HG02678 (cell line): ENCODE data around the gene VWF.
A peak's percentile ranks its signal among the peaks of the same experiment; 100 is the strongest.
"Not testable (repeated sequence)": the region's sequence is repeated elsewhere in the genome, so short reads cannot be mapped to it uniquely, and the experiment has no call there.

Experiments
- ATAC-seq: cut with Tn5 transposase; IDR thresholded peaks from one replicate; pipeline ENCODE4 v1.9.1; 2021; ENCODE audit warnings: mild to moderate bottlenecking, moderate library complexity; ENCODE audit not compliant: unreplicated experiment

VWF gene

DNA sequence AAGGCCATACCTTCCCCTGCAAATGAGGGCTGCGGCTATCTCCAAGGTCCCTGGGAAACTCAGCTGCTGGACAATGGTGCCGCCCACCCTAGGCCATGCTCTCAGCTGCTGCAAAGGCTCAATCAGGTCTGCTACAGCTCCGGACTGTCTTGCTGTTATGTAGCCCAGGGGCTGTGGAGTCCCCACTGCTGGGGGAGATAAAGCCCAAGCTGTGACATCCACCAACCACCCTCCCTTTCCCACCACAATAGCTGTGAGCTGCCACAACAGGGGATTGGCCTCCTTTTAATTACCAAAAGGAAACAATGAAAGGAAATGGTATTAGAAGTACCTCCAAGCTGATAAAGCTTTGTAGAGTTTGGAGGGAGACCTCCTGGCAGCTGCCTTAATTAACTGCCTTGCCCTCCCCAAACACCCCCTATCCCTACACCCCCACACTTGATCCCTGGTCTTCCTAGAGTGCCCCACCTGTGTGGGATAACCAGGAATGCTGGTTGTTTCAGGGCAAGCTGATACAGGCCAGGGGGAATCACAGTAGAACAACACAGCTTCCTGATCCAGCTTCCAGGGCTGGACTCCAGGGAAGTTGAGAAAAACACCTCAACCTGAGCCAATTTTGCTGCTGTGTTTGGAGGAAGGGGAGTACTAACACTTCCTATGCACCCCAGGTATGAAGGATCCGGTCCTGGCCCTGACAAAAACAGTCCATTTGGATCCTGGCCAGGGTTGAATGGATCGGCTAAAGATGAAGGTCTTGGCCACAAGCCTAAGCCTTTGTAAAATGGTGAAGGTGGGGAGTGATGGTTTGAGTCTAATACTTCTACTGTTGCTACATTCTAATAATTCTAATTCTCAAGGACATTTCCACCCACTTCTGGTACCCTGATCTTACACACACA is at the start of gene VWF:
Gene VWF (minus strand): TSS at position 260 of the 899 bp plus-strand sequence. CDS start 1,474 bp downstream, outside the sequence.
- ATAC-seq: no peak

DNA sequence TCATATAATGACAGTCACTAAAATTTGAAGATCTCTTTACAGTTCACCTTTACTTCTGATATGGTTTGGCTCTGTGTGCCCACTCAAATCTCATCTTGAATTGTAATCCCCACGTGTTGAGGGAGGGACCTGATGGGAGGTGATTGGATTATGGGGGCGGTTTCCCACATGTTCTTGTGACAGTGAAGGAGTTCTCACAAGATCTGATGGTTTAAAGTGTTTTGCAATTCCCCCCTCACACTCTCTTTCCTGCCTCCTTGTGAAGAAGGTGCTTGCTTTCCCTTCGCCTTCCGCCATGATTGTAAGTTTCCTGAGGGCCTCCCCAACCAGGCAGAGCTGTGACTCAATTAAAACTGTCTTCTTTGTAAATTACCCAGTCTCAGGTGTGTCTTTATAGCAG is 48.4 kb upstream of the VWF start:
- ATAC-seq: no peak

DNA sequence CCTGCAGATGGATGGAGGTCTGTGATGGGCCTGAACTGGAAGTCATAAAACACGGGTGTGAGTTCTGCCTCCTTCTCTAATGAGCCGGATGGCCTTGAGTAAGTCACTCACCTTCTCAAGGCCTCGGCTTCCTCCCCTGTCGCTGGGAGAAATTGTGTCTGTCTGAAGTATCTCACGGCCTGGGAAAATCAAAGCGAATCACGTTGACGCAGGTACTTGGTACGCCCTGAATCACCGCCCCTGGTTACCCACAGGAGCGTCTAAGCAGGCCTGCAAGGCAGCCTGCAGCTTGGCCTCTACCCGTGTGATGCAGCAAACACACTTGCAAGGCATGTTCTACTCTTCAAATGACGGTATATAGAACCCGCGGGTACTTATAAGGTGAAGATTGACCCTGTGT is 47.6 kb upstream of the VWF start:
- ATAC-seq: no peak

DNA sequence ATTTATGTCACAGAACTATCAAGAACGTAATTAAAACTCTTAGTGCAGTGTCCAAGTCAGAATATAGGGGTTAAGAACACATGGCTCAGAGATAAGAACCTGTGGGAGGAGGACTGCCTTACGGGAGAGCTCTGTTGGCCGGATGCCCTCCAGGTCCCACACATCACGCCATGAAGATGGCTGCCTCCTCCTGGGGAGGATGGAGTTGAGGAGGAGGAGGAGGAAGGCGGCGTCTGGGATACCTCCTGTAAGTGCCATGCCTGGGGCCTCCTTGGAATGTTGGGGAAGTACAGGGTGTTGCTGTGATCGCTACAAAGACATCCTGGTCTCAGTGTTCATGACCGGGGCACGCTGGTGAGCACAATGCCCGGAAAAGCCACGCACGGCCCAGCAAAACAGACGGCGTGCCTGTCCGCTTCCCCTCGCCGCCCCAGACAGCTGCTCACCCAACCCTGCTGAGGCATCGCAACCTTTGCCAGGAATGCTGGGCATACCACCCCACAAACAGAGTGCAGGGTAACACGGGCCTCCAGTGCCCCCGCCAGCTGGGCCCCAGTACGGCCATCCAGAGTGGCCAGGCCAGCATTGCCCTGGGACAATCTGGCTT is 47.0 kb upstream of the VWF start:
- ATAC-seq: no peak

DNA sequence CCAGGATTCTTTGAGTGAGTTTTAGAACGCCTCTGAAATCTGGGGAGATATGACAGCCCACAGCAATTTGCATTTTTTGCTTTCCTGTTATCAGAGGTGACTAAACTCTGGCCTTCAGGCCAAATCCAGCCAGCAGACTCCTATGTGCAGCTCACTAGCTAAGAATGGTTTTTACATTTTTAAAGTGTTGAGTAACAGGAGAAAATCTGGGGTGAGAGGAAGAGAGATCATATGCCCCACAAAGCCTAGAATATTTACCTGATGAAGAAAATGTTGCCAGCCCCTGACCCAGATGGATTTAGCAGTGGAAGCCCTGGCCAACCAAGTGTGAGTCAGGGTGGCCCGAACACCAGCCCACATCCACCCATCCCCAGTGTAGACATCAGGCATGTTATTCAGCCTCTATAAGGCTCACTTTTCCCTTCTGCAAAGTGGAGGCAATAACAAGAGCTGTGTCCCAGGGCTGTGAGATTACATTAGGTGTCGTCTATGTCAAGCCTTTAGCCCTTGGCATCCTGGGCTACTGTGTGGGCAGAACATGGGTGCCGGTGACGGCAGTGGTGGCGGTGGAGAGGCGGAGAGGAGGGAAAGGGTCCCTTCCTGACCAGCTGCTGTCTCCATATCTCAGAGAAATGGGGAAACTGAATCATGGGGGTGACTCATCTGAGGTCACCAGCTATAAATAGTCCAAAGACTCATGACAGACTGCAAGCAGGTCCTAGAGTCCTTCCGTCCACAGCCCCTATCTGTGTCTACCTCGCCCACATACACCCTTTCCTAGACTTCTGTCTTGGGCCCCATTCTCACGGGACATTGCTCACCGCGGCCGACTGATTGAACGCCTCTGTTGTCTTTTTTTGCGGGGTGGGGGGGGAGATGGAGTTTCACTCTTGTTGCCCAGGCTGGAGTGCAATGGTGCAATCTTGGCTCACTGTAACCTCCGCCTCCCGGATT is 43.1 kb upstream of the VWF start:
- ATAC-seq: peak; percentile 75

DNA sequence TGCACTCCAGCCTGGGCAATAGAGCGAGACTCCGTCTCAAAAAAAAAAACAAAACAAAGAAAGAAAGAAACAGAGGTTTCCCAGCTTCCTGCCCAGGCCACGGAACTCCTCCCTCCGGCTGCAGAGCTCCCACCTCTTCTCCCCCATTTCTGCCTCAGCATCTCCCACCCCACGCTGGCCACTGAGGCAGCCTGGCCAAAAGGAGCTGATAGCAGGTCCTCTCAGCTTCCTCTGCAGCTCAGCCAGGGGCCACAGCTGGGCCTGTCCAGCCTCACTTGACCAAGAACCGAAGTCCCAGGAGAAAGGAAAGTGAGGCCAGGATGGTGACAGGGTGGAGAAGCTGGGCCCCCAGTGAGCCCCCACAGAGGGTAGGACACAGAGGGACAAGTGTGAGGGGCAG is 42.3 kb upstream of the VWF start:
- ATAC-seq: no peak

DNA sequence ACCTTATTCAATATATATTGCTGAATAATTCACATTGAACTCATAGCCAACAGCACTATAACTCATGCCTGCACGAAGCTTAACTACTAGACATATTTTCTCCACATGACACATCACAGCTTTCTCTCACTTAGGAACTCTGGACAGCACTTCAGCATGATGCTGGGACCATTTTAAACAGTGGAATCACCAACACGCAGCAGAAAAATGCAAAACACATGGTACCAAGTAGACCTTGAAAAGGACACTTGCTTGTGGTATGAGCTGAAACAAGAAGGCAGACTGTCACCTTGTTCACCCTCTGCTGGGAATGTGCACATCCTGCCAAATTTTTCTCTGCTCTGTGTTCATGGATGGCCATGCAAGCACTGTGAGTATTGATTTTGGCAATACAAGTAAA is 40.9 kb upstream of the VWF start:
- ATAC-seq: no peak

DNA sequence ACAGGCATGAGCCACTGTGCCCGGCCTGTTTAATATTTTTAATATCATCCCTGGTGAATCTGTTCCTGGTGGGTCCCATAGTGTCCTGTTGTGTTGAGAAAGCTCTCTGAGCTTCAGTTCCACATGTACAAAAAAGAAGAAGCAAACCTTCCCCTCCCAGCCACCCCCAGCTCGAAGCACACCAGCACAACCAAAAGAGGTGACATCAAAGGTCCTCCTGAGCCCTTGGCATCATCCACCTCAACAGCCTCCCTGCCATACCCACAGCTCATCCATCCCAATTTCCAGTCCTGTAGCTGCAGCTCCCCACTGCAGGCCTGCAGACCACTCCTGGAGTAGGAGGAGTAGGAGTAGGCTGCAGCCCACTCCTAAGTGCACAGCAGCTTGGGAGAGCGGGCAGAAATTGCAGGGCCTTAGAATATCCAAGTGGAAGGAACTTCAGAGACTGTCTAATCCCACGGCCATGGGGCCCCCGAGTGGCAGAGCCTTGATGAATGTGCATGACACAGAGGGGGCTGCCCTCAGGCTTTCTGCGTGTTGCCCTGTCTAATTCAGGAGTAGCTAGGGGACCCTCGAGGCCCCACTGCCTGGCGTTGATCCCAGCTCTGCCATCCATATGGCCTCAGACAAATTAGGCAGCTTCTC is 39.1 kb upstream of the VWF start:
- ATAC-seq: no peak

DNA sequence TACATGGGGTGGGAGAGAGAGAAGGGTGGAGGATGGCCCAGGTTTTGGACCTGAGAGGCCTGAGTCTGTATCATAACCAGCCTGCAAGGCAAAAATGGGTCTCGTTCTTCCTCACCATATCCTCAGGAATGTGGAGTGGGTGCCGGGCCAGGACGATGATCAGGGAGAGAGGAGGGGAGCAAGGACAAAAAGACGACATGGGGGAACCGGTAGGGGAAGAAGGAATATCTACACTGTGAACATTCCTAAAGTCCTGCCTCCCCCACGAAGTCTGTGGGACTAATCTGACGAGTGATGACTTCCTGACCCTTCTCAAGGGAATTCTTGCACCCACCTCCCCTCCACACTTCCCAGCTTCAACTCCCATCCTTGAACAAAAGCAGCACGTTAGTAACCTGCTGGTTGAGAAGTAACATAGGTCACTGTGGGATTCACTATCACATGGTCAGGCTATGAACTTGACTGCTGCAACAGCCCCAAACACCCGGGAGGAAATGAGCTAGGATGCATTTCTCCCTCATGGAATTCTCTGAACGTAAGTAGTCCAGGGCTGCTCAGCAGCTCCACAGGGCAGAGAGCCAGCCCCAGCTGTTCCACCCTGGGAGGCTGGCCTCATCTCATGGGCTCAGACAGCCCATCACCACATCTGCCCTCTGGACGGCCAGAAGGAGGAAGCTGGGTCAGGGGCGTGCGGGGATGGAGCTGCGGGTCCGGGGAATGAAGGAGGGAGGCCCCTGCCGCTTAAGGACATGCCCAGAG is 36.8 kb upstream of the VWF start:
- ATAC-seq: no peak

DNA sequence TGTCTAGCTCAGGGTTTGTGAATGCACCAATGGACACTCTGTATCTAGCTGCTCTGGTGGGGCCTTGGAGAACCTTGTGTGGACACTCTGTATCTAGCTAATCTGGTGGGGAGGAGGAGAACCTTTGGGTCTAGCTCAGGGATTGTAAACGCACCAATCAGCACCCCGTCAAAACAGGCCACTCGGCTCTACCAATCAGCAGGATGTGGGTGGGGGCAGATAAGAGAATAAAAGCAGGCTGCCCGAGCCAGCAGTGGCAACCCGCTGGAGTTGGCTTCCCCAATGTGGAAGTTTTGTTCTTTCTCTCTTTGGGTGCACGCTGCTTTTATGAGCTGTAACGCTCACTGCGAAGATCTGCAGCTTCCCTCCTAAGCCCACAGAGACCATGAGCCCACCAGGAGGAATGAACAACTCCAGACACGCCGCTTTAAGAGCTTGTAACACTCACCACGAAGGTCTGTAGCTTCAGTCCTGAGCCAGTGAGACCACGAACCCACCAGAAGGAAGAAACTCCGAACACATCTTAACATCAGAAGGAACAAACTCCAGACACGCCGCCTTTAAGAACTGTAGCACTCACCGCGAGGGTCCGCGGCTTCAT is 35.7 kb upstream of the VWF start:
- ATAC-seq: not testable (repeated sequence)

DNA sequence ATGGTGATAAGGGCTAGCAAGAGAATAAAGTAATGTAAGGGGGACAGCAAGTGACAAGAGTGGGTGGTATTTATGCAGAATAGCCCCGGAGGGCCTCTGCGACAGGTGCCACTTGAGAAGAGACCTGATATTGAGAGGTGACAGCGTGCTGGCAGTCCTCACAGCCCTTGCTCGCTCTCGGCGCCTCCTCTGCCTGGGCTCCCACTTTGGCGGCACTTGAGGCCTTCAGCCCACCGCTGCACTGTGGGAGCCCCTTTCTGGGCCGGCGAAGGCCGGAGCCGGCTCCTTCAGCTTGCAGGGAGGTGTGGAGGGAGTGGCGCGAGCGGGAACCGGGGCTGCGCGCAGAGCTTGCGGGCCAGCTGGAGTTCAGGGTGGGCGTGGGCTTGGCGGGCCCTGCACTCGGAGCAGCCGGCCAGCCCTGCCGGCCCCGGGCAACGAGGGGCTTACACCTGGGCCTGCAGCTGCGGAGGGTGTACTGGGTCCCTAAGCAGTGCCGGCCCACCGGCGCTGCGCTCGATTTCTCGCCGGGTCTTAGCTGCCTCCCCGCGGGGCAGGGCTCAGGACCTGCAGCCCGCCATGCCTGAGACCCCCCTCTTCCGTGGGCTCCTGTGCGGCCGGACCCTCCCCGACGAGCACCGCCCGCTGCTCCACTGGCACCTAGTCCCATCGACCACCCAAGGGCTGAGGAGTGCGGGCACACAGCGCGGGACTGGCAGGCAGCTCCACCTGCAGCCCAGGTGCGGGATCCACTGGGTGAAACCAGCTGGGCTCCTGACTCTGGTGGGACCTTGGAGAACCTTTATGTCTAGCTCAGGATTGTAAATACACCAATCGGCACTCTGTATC is 34.9 kb upstream of the VWF start:
- ATAC-seq: not testable (repeated sequence)

DNA sequence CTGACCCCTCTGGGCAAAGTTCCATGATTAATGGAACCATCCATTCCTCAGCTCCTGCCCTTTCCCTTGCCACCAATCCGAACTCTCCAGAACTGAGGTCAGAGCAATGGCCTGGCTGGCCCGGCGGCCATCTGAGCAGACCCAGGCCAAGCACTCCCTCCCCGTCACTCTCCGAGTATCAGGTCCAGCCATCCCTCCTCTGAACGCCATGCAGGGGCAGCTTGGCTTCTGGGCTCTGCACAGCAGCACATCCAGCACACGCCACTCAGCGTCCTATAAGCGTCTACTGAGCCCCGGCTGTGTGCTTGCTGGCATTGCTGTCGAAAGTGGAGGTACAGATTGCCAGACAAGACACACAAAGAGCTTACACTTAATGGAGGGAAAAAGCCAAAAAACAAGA is 34.3 kb upstream of the VWF start:
- no peak for ATAC-seq

DNA sequence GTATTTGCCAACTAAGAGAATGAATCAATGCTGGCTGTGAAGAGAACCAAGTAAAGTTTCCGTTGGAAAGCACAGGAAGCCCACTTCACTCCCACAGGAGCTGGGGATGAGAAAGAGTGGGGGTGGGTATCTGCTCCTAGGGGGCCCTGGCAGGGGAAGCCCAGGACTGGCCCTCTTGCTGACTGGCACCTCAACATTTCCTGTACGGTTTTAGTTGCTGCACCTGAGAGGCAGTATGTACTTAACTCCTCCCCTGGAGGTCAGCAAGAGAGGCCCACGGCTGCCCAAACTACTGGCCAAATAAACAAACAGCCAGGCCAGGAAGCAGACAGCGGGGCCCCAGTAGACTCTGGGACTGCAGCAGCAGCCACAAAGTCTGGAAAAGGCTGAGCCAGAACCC is 33.8 kb upstream of the VWF start:
- ATAC-seq: no peak

DNA sequence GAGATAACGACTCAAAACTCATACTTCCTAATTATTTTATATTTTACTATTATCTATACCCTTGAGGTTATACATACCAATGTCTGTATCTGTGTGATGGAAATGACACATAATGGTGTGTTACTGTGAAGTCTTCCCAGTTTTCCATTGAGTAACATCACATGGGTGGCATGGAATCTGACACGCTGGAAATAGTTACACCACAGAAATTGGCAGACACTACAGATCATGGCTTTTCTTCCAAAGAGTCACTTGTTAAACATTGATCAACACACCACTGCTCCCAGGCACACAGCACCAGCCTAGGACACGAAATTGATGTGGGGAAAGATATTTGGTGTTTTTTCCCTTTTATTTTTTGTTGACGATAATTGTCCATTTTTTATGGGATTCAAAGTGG is 33.0 kb upstream of the VWF start:
- no peak for ATAC-seq

DNA sequence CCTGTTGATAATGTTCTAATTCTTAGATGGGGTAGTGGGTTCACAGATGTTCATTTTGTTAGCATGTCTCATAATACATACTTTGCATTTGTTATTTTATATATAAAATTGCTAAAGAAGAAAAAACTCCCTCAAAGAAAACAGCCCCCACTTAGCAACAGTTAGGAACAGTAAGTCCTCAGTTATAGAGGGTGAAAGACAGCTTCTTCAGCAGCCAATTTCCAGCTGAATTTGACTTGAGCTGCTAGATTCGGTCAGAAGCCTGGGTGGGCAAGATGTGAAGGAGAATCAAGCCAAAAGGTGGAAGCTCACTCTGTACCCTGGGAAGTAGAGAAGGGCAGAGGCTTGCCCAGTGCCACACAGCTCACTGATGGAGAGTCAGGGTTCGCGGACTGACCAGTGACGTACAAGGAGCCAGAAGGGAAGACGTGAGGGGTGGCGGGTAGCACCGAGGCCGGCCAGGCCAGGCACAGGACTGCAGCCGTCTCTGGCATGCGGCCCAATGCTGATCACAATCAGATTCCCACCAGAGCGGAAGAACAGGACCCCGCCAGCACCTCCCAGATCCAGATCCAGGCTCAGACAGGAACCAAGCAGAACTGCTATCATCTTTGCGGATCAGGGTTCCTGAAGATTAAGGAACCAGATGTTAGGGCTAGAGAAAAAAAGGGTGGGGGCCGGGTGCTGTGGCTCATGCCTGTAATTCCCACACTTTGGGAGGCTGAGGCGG is 30.4 kb upstream of the VWF start:
- no peak for ATAC-seq

DNA sequence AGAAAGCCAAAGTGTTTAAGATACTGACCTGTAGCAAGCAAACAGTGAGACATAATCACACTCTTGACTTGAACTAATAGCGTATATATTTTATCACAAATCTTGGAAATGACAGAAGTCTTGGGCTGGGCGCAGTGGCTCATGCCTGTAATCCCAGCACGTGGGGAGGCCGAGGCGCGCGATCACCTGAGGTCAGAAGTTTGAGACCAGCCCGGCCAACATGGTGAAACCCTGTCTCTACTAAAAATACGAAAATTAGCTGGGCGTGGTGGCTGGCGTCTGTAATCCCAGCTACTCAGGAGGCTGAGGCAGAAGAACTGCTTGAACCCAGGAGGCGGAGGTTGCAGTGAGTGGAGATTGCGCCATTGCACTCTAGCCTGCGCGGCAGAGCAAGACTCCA is 24.3 kb upstream of the VWF start:
- ATAC-seq: not testable (repeated sequence)

DNA sequence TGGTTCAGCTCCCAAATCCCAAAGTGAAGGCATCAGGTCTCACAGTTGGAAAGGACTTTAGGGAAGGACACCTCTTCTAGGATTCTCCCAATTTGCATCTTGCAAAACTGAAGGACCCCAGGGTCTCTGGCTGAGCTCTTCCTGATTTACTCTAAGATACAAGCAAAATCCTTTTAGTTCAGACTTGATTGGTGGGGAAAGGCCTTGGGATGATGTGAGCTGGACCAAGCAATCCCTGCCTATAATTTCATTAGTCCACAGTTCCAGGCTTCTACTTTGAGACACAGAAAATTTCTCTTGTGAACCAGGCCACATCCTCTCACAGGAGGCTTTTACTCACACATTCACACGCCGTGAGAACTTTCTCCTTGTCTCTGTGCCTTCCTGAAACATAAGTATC is 23.6 kb upstream of the VWF start:
- no peak for ATAC-seq

DNA sequence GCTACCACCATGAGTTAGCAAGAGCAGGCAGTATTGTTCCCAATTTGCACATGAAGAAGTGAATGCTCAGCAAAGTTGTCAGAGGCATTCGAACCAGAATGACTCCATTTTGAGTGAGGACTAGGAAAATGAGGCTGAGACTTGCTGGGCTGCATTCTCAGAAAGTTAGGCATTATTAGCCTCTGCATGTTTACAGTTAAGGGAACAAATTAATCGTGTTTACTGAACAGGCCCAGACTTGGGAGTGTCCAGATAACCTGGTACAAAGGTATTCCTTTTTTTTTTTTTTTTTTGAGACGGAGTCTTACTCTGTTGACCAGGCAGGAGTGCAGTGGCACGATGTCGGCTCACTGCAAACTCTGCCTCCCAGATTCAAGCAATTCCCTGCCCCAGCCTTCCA is 22.5 kb upstream of the VWF start:
- no peak for ATAC-seq
